ENCODE measurements around the gene ABL2.
A peak's percentile ranks its signal among the peaks of the same experiment; 100 is the strongest.
"Not testable (repeated sequence)": the region's sequence is repeated elsewhere in the genome, so short reads cannot be mapped to it uniquely, and the experiment has no call there.

Gene ABL2

GRCh38 chr1:179208681-179209477 lies 20.6 kb downstream of the ABL2 start:
- DNase-seq = no peak

- peak; percentile 79 for DNase-seq
Measured at GRCh38 chr1:179206812-179207211, 22.7 kb downstream of the ABL2 start.

- DNase-seq = no peak
Measured at GRCh38 chr1:179205284-179205683, 24.2 kb downstream of the ABL2 start.

- DNase-seq = no peak
Measured at GRCh38 chr1:179202161-179202560, 27.3 kb downstream of the ABL2 start.

GRCh38 chr1:179200586-179200985 lies 28.9 kb downstream of the ABL2 start:
- DNase-seq = no peak

DNA sequence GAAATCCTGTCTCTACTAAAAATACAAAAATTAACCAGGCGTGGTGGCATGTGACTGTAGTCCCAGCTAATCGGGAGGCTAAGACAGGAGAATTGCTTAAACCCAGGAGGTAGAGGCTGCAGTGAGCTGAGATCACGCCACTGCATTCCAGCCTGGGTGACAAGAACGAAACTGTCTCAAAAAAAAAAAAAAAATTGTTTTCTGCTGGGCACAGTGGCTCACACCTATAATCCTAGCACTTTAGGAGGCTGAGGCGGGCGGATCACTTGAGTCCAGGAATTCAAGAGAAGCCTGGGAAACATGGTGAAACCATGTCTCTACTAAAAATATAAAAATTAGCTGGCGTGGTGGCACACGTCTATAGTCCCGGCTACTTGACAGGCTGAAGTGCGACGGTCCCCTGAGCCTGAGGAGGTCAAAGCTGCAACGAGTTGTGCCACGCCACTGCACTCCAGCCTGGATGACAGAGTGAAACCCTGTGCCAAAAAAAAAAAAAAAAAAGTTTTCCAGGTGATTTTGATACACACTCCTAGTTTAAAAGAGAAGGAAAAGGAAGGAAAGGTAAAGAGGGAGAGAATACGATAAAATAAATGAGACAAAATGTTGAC lies 31.7 kb downstream of the ABL2 start:
- DNase-seq = no peak

GRCh38 chr1:179195857-179196256 lies 33.6 kb downstream of the ABL2 start:
- DNase-seq = not testable (repeated sequence)

GRCh38 chr1:179195376-179195775 lies 34.1 kb downstream of the ABL2 start:
- no peak for DNase-seq

- DNase-seq = no peak
Measured at GRCh38 chr1:179194068-179194537, 35.4 kb downstream of the ABL2 start.

GRCh38 chr1:179190861-179191260 lies 38.6 kb downstream of the ABL2 start:
- no peak for DNase-seq

DNA sequence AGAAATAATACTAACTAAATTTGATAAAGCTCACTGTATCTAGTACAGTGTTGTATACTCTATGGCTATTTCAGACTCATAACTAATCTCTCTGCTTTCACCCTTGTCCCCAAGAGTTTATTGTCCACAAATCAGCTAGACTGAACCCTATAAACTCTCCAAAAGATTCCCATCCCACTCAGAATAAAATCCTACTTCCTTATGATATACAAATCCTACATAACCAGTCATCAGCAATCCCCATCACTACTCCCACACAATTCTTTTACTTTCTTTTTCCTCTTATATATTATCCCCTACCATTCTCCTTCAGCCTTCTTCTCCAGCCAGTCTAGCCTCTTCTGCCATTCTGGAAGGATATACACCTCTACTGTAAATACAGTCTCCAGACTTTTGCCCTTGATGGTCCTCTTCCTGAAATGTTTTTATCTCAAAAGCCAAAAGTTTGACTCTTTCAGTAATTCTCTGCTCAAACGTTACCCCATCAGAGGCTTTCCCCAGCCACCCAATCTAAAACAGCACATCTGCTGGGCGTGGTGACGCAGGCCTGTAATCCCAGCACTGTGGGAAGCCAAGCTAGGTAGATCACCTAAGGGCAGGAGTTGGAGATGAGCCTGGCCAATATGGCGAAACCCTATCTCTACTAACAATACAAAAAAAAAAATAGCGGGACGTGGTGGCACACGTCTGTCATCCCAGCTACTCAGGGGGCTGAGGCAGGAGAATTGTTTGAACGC lies 41.6 kb downstream of the ABL2 start:
- DNase-seq = peak; percentile 34

DNA sequence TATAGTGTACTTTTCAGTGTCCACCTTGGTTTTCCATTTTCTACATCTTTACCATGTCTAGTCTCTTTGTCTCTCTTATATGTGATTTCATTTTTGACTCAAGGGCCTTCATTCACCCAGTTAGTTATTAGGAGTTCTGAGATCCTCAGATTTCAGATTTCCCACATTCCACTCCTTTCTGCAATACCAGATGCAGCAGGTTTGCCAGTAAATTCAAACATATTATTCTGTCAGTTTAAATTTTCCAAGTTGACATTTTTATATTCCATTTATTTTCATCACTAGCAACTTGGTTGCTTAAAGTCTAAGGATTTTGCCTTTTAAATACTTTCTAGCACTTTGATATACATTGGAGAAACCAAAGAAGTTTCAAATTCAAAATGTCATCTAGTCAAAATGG lies 42.4 kb downstream of the ABL2 start:
- DNase-seq = no peak

GRCh38 chr1:179184403-179184802 lies 45.1 kb downstream of the ABL2 start:
- DNase-seq = no peak

DNA sequence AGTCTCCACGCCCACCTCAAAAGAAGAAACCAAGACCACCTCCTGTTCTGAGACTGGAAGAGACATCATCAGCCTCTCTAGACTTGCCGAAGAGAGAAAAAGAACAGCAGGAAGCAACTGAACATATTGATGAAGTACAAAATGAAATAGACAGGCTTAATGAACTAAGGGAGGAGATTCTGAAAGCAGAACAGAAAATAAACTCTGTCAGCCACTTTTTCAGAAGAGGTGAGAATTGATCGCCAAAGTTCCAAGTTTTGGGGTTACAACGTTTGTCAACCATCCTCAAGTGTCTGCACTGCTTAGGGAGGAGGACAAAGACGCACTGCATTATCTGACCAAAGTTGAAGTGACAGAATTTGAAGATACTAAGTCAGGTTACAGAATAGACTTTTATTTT lies 45.6 kb downstream of the ABL2 start:
- DNase-seq = no peak

GRCh38 chr1:179178950-179179349 lies 50.5 kb downstream of the ABL2 start:
- no peak for DNase-seq

- DNase-seq = no peak
Measured at GRCh38 chr1:179178183-179178582, 51.3 kb downstream of the ABL2 start.

DNA sequence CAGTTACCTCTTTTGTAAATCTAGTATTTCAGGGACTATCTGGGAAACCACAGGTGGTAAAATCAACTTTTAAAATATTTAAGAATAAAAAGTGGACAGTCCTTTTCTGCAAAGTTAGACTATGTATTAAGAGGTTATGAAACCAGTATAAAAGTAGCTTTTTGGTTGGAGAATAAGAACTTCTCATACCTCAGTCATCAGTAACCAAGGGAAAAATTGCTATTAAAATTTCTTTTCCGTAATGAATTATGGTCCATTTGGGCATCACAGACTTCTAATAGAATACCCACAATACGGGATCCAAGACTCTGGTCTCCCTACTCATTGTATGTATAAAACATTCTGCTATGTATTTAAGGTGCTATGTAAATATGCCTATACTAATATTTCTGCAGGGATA lies 51.9 kb downstream of the ABL2 start:
- DNase-seq = no peak

DNA sequence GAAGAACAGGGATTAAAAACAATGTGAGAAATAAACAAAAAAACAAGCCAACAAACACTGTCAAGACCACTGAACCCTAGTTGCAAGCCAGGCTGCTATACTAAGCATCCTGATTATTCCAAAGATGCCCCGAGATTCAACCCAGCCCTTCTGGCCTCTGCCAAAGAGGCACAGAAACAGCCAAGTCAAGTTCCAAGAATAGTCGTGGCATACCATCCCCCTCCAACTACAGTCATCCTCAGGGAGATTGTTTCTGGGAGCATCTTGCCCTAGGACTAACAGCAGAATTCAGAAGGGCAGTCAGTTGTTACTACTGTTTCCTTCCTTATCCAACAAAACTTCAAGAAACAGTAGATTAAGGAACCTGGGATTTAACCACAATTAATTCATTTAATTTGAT lies 52.3 kb downstream of the ABL2 start:
- DNase-seq = no peak

DNA sequence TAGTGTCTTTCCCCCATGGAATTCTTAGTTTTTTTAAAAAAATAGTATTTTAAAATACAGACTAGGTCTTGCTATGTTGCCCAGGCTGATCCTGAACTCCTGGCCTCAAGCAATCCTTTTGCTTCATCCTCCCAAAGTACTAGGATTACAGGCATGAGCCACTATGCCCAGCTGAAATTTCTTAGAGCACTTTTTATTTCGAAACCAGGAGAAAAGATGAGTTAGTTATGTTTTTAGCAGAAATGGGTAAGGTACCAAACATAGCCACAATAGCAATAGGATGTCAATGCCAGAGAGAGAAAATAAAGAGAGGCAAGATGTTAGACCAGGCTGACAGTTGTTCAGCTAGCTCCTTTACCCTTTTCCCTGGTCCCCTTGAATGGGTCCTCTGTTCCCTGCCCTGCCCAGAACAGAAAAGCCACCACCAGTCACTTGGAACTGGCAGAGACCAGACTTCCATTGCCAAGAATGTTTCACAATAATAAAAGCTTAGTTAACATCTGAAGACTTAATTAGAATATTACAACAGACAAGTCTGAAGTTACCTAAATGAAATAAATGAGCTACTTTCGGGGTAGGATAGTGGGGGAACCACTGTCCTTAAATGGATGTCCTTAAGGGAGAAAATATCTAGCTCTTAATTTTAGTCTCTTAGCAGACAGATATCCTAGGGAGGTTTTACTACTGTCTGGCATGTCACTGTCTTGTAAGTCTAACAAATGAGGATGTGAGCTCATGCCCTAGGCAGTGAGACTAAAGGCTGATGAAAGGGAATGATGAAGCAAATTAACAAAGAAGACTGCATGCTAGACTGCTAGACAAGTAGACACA lies 54.3 kb downstream of the ABL2 start:
- no peak for DNase-seq

- DNase-seq = not testable (repeated sequence)
Measured at GRCh38 chr1:179170468-179170770, 59.1 kb downstream of the ABL2 start.

- DNase-seq = no peak
Measured at GRCh38 chr1:179169616-179170467, 59.6 kb downstream of the ABL2 start.

- DNase-seq = no peak
Measured at GRCh38 chr1:179168536-179168935, 60.9 kb downstream of the ABL2 start.

Measured in NCI-H2171 treated with DMSO at 0.1 percent for 48 hours (cell line).